Measurements from ENCODE around the gene ZAP70. TPM values are rescaled to one million over a fixed set of nuclear protein-coding genes. Genes with fewer than 3 reads are reported as not detected.

The ZAP70 gene
- polyA plus RNA-seq, 2 donors = 3.9 to 5.0 TPM

DNA sequence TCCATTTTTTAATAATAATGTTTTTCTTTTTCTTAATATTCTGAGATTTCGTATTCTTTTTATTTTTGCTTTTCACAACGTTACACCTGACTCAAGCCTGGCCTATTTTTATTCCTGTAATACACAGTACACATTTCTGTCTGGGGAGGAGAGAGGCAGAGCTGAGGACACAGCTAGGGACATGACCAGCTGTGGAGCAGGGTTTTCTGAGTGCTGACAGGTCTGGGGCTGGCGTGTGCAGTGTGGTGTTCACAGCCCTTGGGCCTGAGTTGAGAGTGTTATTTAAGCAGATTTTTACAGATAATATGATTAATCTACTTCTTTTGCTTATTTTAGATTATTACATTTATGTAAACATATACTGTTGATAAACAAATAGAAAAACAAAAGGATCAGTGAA is 55.9 kb downstream of the ZAP70 start:
- Histone ChIP-seq H3K4me3 (ENCODE audit: low read depth in 1 of 2, low read length in 2 of 2) (no peak overlapping the region), H3K27me3 (ENCODE audit: control insufficient read depth in 1 of 2, insufficient read depth in 2 of 2, low read length in 2 of 2) (no peaks in the 10 kb centered on the region), H3K4me1 (ENCODE audit: control insufficient read depth in 2 of 2, insufficient read depth in 2 of 2, low read length in 1 of 2) (no peaks in the 10 kb centered on the region), H3K9me3 (ENCODE audit: control insufficient read depth in 2 of 2, insufficient read depth in 1 of 2, low read depth in 1 of 2, low read length in 1 of 2) (no peaks in the 10 kb centered on the region), H3K27ac (ENCODE audit: low read depth in 2 of 2, low read length in 1 of 2) (no peak overlapping the region), H3K36me3 (ENCODE audit: control insufficient read depth in 2 of 2, insufficient read depth in 2 of 2, low read length in 1 of 2) (peaks cover 4 to 24% of the 10 kb centered on the region in 2 donors)
- WGBS, 2 donors = 94 to 96% methylated on average over 3 of the region's 3 CpGs

- Histone ChIP-seq H3K4me1 (ENCODE audit: control insufficient read depth in 2 of 2, insufficient read depth in 2 of 2, low read length in 1 of 2) (no peaks in the 10 kb centered on the region), H3K9me3 (ENCODE audit: control insufficient read depth in 2 of 2, insufficient read depth in 1 of 2, low read depth in 1 of 2, low read length in 1 of 2) (no peaks in the 10 kb centered on the region), H3K27ac (ENCODE audit: low read depth in 2 of 2, low read length in 1 of 2) (no peak overlapping the region), H3K36me3 (ENCODE audit: control insufficient read depth in 2 of 2, insufficient read depth in 2 of 2, low read length in 1 of 2) (peaks cover 4 to 23% of the 10 kb centered on the region in 2 donors), H3K27me3 (ENCODE audit: control insufficient read depth in 1 of 2, insufficient read depth in 2 of 2, low read length in 2 of 2) (no peaks in the 10 kb centered on the region), H3K4me3 (ENCODE audit: low read depth in 1 of 2, low read length in 2 of 2) (no peak overlapping the region)
- WGBS, 2 donors = 79 to 85% methylated on average over 3 of the region's 3 CpGs
These were observed 56.3 kb downstream of the ZAP70 start for GRCh38 chr2:97769711-97770110.

DNA sequence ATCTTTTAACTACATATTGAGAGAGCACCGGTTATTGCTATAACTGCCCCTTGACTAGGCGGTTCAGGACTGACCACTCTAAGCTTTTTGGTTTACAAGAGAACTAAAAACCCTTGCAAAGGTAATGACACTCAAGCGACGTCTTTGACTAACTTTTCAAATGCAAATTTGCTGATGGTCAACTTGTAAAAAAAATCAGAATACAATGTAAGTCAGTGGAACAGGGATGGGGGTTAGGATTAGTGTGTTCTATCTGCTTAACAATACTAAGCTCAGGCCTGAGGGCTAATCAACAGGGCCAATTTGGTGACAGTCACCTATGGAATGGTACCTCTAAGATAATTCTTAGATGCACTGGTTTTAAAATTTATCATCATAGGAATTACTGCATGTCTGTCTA is 57.1 kb downstream of the ZAP70 start:
- H3K27me3 ChIP-seq (ENCODE audit: control insufficient read depth in 1 of 2, insufficient read depth in 2 of 2, low read length in 2 of 2) = no peaks in the 10 kb centered on the region
- WGBS, 2 donors = 68 to 69% methylated on average over 4 of the region's 4 CpGs
- no peaks in the 10 kb centered on the region for H3K9me3 ChIP-seq (ENCODE audit: control insufficient read depth in 2 of 2, insufficient read depth in 1 of 2, low read depth in 1 of 2, low read length in 1 of 2)
- H3K36me3 ChIP-seq (ENCODE audit: control insufficient read depth in 2 of 2, insufficient read depth in 2 of 2, low read length in 1 of 2) = peaks cover 4 to 16% of the 10 kb centered on the region in 2 donors
- no peaks in the 10 kb centered on the region for H3K4me1 ChIP-seq (ENCODE audit: control insufficient read depth in 2 of 2, insufficient read depth in 2 of 2, low read length in 1 of 2)
- H3K27ac ChIP-seq (ENCODE audit: low read depth in 2 of 2, low read length in 1 of 2) = no peak overlapping the region
- H3K4me3 ChIP-seq (ENCODE audit: low read depth in 1 of 2, low read length in 2 of 2) = no peak overlapping the region

DNA sequence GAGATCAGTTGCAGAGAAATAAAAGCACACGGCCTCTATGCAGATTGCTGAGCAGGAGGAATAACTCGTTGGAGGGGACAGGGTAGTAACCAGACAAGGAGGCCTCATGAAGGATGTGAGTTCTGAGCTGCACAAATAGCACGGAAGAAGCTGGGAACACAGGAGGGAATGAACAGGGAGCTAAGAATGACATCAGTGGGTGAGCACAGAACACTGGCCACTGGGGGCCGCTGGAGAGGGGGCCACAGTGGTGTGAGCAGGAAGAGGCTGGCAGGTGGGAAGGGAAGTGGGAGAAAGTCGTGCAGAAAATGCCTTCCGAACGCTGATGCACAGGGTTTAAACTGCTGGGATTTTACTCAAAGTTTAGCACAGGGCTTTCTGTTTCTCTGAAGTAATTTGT is 61.0 kb downstream of the ZAP70 start:
- Histone ChIP-seq H3K9me3 (ENCODE audit: control insufficient read depth in 2 of 2, insufficient read depth in 1 of 2, low read depth in 1 of 2, low read length in 1 of 2) (no peaks in the 10 kb centered on the region), H3K27ac (ENCODE audit: low read depth in 2 of 2, low read length in 1 of 2) (no peak overlapping the region), H3K36me3 (ENCODE audit: control insufficient read depth in 2 of 2, insufficient read depth in 2 of 2, low read length in 1 of 2) (peaks cover 7 to 21% of the 10 kb centered on the region in 2 donors), H3K4me3 (ENCODE audit: low read depth in 1 of 2, low read length in 2 of 2) (no peak overlapping the region), H3K4me1 (ENCODE audit: control insufficient read depth in 2 of 2, insufficient read depth in 2 of 2, low read length in 1 of 2) (no peaks in the 10 kb centered on the region), H3K27me3 (ENCODE audit: control insufficient read depth in 1 of 2, insufficient read depth in 2 of 2, low read length in 2 of 2) (no peaks in the 10 kb centered on the region)
- 57 to 64% methylated on average over 7 of the region's 7 CpGs for WGBS, 2 donors

DNA sequence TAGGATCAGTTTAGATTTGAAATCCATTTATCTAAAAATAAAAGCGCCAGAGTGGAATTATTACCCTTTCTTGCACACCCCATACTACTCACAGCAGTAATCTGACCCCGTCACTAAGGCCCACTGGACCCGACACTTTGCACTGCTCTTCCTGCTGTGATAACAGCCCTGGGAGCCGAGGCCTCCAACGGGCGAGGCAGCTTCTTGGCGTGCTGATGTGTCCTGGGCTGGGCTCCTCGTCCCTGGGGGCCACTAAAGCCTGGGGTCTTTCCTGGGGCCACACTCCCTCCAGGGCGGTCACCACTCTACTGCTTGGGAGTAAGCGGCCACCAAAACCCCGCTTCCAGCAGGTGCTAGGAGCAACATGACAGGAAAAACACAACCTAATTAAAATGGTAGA is 61.7 kb downstream of the ZAP70 start:
- Histone ChIP-seq H3K4me1 (ENCODE audit: control insufficient read depth in 2 of 2, insufficient read depth in 2 of 2, low read length in 1 of 2) (no peaks in the 10 kb centered on the region), H3K9me3 (ENCODE audit: control insufficient read depth in 2 of 2, insufficient read depth in 1 of 2, low read depth in 1 of 2, low read length in 1 of 2) (no peaks in the 10 kb centered on the region), H3K36me3 (ENCODE audit: control insufficient read depth in 2 of 2, insufficient read depth in 2 of 2, low read length in 1 of 2) (peaks cover 7 to 21% of the 10 kb centered on the region in 2 donors), H3K4me3 (ENCODE audit: low read depth in 1 of 2, low read length in 2 of 2) (no peak overlapping the region), H3K27ac (ENCODE audit: low read depth in 2 of 2, low read length in 1 of 2) (no peak overlapping the region), H3K27me3 (ENCODE audit: control insufficient read depth in 1 of 2, insufficient read depth in 2 of 2, low read length in 2 of 2) (no peaks in the 10 kb centered on the region)
- 90 to 91% methylated on average over 11 of the region's 11 CpGs for WGBS, 2 donors

- Histone ChIP-seq H3K9me3 (ENCODE audit: control insufficient read depth in 2 of 2, insufficient read depth in 1 of 2, low read depth in 1 of 2, low read length in 1 of 2) (no peaks in the 10 kb centered on the region), H3K36me3 (ENCODE audit: control insufficient read depth in 2 of 2, insufficient read depth in 2 of 2, low read length in 1 of 2) (peaks cover 7 to 16% of the 10 kb centered on the region in 2 donors), H3K4me1 (ENCODE audit: control insufficient read depth in 2 of 2, insufficient read depth in 2 of 2, low read length in 1 of 2) (peaks cover 2% of the 10 kb centered on the region in 2 donors), H3K4me3 (ENCODE audit: low read depth in 1 of 2, low read length in 2 of 2) (no peak overlapping the region), H3K27ac (ENCODE audit: low read depth in 2 of 2, low read length in 1 of 2) (no peak overlapping the region), H3K27me3 (ENCODE audit: control insufficient read depth in 1 of 2, insufficient read depth in 2 of 2, low read length in 2 of 2) (no peaks in the 10 kb centered on the region)
- WGBS, 2 donors = 89 to 92% methylated on average over 4 of the region's 4 CpGs
These were observed 65.8 kb downstream of the ZAP70 start for GRCh38 chr2:97779141-97779540.

GRCh38 chr2:97781981-97782380 is 68.6 kb downstream of the ZAP70 start:
- Histone ChIP-seq H3K27ac (ENCODE audit: low read depth in 2 of 2, low read length in 1 of 2) (no peak overlapping the region), H3K27me3 (ENCODE audit: control insufficient read depth in 1 of 2, insufficient read depth in 2 of 2, low read length in 2 of 2) (no peaks in the 10 kb centered on the region), H3K9me3 (ENCODE audit: control insufficient read depth in 2 of 2, insufficient read depth in 1 of 2, low read depth in 1 of 2, low read length in 1 of 2) (no peaks in the 10 kb centered on the region), H3K4me3 (ENCODE audit: low read depth in 1 of 2, low read length in 2 of 2) (no peak overlapping the region), H3K4me1 (ENCODE audit: control insufficient read depth in 2 of 2, insufficient read depth in 2 of 2, low read length in 1 of 2) (peaks cover 2% of the 10 kb centered on the region in 2 donors), H3K36me3 (ENCODE audit: control insufficient read depth in 2 of 2, insufficient read depth in 2 of 2, low read length in 1 of 2) (peaks cover 7 to 10% of the 10 kb centered on the region in 2 donors)
- 84 to 96% methylated on average over 4 of the region's 4 CpGs for WGBS, 2 donors

- Histone ChIP-seq H3K9me3 (ENCODE audit: control insufficient read depth in 2 of 2, insufficient read depth in 1 of 2, low read depth in 1 of 2, low read length in 1 of 2) (no peaks in the 10 kb centered on the region), H3K4me3 (ENCODE audit: low read depth in 1 of 2, low read length in 2 of 2) (no peak overlapping the region), H3K4me1 (ENCODE audit: control insufficient read depth in 2 of 2, insufficient read depth in 2 of 2, low read length in 1 of 2) (peaks cover 2% of the 10 kb centered on the region in 2 donors), H3K36me3 (ENCODE audit: control insufficient read depth in 2 of 2, insufficient read depth in 2 of 2, low read length in 1 of 2) (peaks cover 4 to 18% of the 10 kb centered on the region in 2 donors), H3K27me3 (ENCODE audit: control insufficient read depth in 1 of 2, insufficient read depth in 2 of 2, low read length in 2 of 2) (no peaks in the 10 kb centered on the region), H3K27ac (ENCODE audit: low read depth in 2 of 2, low read length in 1 of 2) (no peak overlapping the region)
These were observed 71.6 kb downstream of the ZAP70 start for GRCh38 chr2:97784953-97785352.

DNA sequence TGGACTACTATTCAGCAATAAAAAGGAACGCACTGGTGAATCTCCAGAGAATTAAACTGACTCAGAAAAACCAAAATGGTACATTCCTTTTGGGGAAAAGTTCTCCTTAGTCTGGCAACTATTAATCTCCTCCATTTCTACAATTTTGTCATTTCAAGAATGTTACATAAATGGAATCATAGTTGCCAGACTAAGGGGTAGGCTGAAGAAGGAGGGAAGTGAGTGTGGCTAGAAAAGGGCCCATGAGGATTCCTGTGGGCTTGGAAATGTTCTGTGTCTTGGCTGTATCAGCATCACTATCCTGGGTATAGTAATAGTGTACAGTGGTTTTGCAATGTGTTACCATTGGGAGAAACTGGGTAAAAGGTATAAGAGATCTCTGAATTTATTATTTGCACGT is 72.4 kb downstream of the ZAP70 start:
- H3K4me1 ChIP-seq (ENCODE audit: control insufficient read depth in 2 of 2, insufficient read depth in 2 of 2, low read length in 1 of 2) = peaks cover 2% of the 10 kb centered on the region in 2 donors
- H3K9me3 ChIP-seq (ENCODE audit: control insufficient read depth in 2 of 2, insufficient read depth in 1 of 2, low read depth in 1 of 2, low read length in 1 of 2) = no peaks in the 10 kb centered on the region
- WGBS, 2 donors = 94% methylated on average over 2 of the region's 2 CpGs
- H3K36me3 ChIP-seq (ENCODE audit: control insufficient read depth in 2 of 2, insufficient read depth in 2 of 2, low read length in 1 of 2) = peaks cover 4 to 15% of the 10 kb centered on the region in 2 donors
- H3K27me3 ChIP-seq (ENCODE audit: control insufficient read depth in 1 of 2, insufficient read depth in 2 of 2, low read length in 2 of 2) = no peaks in the 10 kb centered on the region
- no peak overlapping the region for H3K27ac ChIP-seq (ENCODE audit: low read depth in 2 of 2, low read length in 1 of 2)
- no peak overlapping the region for H3K4me3 ChIP-seq (ENCODE audit: low read depth in 1 of 2, low read length in 2 of 2)

- peaks cover 11 to 22% of the 10 kb centered on the region in 2 donors for H3K36me3 ChIP-seq (ENCODE audit: control insufficient read depth in 2 of 2, insufficient read depth in 2 of 2, low read length in 1 of 2)
- no peak overlapping the region for H3K4me3 ChIP-seq (ENCODE audit: low read depth in 1 of 2, low read length in 2 of 2)
- no peaks in the 10 kb centered on the region for H3K9me3 ChIP-seq (ENCODE audit: control insufficient read depth in 2 of 2, insufficient read depth in 1 of 2, low read depth in 1 of 2, low read length in 1 of 2)
- H3K4me1 ChIP-seq (ENCODE audit: control insufficient read depth in 2 of 2, insufficient read depth in 2 of 2, low read length in 1 of 2) = peaks cover 0 to 3% of the 10 kb centered on the region in 2 donors
- H3K27me3 ChIP-seq (ENCODE audit: control insufficient read depth in 1 of 2, insufficient read depth in 2 of 2, low read length in 2 of 2) = no peaks in the 10 kb centered on the region
- WGBS, 2 donors = 90 to 95% methylated on average over 7 of the region's 7 CpGs
- no peak overlapping the region for H3K27ac ChIP-seq (ENCODE audit: low read depth in 2 of 2, low read length in 1 of 2)
These were observed 75.7 kb downstream of the ZAP70 start for GRCh38 chr2:97788986-97789644.
